RPMI7951 (cell line): ENCODE results near the gene ITGB7. TPM values are rescaled to one million over a fixed set of nuclear protein-coding genes. Genes with fewer than 3 reads are reported as not detected.

ENCODE experiments used
- DNase-seq: peaks from one replicate; pipeline ENCODE4 v3.0.0-alpha.2; 2012; ENCODE audit warnings: low read depth
- total RNA-seq: library from RNA; depleted of rRNA; stranded (reverse); fragments of >200 nt; shearing (Covaris generic); gene quantifications from 2 replicates; pipeline ENCODE4 v1.2.3, GENCODE V29; 2014

The ITGB7 gene
- total RNA-seq, 1 experiment from 2014 or later: 0.96 TPM

GRCh38 chr12:53198486-53199110, 8.5 kb downstream of the ITGB7 start:
- DNase-seq: no peak

- no peak for DNase-seq
Measured at GRCh38 chr12:53197011-53197640, 9.9 kb downstream of the ITGB7 start.

GRCh38 chr12:53196486-53196885, 10.6 kb downstream of the ITGB7 start:
- no peak for DNase-seq

- DNase-seq: no peak
Measured at GRCh38 chr12:53195516-53196420, 11.3 kb downstream of the ITGB7 start.

GRCh38 chr12:53194973-53195372, 12.1 kb downstream of the ITGB7 start:
- no peak for DNase-seq

GRCh38 chr12:53193985-53194716, 12.9 kb downstream of the ITGB7 start:
- DNase-seq: no peak

GRCh38 chr12:53193040-53193439, 14.0 kb downstream of the ITGB7 start:
- DNase-seq: no peak

GRCh38 chr12:53192531-53193021, 14.5 kb downstream of the ITGB7 start:
- no peak for DNase-seq

GRCh38 chr12:53191885-53192530, 15.0 kb downstream of the ITGB7 start:
- no peak for DNase-seq

GRCh38 chr12:53191096-53191884, 15.8 kb downstream of the ITGB7 start:
- DNase-seq: no peak

GRCh38 chr12:53190108-53190729, 16.8 kb downstream of the ITGB7 start:
- DNase-seq: peak; percentile 42

GRCh38 chr12:53187145-53187899, 19.7 kb downstream of the ITGB7 start:
- no peak for DNase-seq

GRCh38 chr12:53186745-53187144, 20.3 kb downstream of the ITGB7 start:
- peak; percentile 67 for DNase-seq

- DNase-seq: no peak
Measured at GRCh38 chr12:53185582-53186153, 21.4 kb downstream of the ITGB7 start.

GRCh38 chr12:53184828-53185227, 22.2 kb downstream of the ITGB7 start:
- DNase-seq: no peak

GRCh38 chr12:53182903-53183302, 24.1 kb downstream of the ITGB7 start:
- DNase-seq: no peak

- no peak for DNase-seq
Measured at GRCh38 chr12:53181935-53182334, 25.1 kb downstream of the ITGB7 start.

GRCh38 chr12:53180931-53181645, 26.0 kb downstream of the ITGB7 start:
- DNase-seq: peak; percentile 76
